ENCODE data around the gene FBP2. TPM values are rescaled to one million over a fixed set of nuclear protein-coding genes. Genes with fewer than 3 reads are reported as not detected.

The FBP2 gene
- total RNA-seq, 1 donor: not detected

DNA sequence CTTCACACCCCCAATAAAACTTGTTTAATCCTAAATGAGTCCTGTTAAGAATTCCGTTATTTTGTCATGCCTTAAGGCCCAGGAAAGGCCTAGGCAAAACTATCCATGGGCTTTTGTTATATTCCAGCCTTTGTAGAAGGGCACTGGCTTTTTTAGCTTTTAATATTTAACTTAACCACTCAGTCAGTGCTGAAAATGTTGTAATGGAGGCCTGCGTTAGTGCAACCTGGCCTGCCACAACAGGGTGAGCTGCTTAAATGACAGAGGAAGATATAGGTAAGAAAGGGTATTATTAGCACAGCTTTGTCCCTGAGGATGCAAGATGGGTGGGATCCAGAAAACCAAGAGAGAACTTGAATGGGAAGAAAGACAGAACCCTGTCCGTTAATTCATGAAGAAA lies 78.9 kb downstream of the FBP2 start:
- H2AFZ ChIP-seq (ENCODE audit: low read length): no peak overlapping the region
- no peaks in the 10 kb centered on the region for H3K9me3 ChIP-seq (ENCODE audit: low read depth, low read length)
- H3K79me2 ChIP-seq (ENCODE audit: insufficient read depth, low read length): no peaks in the 10 kb centered on the region
- no peaks in the 10 kb centered on the region for H3K36me3 ChIP-seq (ENCODE audit: insufficient read depth, low read length)
- no peak overlapping the region for H3K27ac ChIP-seq (ENCODE audit: low read depth, low read length)
- no peaks in the 10 kb centered on the region for H4K20me1 ChIP-seq (ENCODE audit: insufficient read depth, low read length)
- TF ChIP-seq, protein P1, sequence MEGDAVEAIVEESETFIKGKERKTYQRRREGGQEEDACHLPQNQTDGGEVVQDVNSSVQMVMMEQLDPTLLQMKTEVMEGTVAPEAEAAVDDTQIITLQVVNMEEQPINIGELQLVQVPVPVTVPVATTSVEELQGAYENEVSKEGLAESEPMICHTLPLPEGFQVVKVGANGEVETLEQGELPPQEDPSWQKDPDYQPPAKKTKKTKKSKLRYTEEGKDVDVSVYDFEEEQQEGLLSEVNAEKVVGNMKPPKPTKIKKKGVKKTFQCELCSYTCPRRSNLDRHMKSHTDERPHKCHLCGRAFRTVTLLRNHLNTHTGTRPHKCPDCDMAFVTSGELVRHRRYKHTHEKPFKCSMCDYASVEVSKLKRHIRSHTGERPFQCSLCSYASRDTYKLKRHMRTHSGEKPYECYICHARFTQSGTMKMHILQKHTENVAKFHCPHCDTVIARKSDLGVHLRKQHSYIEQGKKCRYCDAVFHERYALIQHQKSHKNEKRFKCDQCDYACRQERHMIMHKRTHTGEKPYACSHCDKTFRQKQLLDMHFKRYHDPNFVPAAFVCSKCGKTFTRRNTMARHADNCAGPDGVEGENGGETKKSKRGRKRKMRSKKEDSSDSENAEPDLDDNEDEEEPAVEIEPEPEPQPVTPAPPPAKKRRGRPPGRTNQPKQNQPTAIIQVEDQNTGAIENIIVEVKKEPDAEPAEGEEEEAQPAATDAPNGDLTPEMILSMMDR (IDR thresholded peaks at IDR 0.05; ENCODE audit: extremely low read depth, low read depth, low read length): no peak
- DNase-seq (ENCODE audit: insufficient read length, low spot score, missing footprints): no peak
- no peak overlapping the region for H3K4me3 ChIP-seq (ENCODE audit: insufficient read depth, low read length)
- H3K4me2 ChIP-seq (ENCODE audit: insufficient read depth, low read length): no peak overlapping the region
- no peaks in the 10 kb centered on the region for H3K27me3 ChIP-seq (ENCODE audit: insufficient read depth, low read length)
- no peaks in the 10 kb centered on the region for H3K4me1 ChIP-seq (ENCODE audit: insufficient read depth, low read length)

DNA sequence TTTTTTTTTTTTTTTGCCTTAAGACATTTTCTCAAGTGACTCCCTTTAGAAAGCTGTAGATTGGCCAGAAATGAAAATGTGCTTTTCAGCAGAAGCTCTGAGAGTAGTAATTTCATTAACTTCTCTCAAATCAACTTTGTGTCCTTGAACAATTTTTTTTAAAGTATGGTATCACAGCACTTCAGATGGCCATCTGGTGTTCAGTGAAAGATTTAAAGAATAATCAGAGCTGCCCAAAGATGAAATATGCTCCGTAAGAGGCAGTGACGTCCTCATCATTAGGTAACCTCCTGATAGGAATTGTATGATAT lies 81.7 kb downstream of the FBP2 start:
- no peak for DNase-seq (ENCODE audit: insufficient read length, low spot score, missing footprints)
- H3K9me3 ChIP-seq (ENCODE audit: low read depth, low read length): no peaks in the 10 kb centered on the region
- no peak overlapping the region for H3K4me2 ChIP-seq (ENCODE audit: insufficient read depth, low read length)
- H4K20me1 ChIP-seq (ENCODE audit: insufficient read depth, low read length): no peaks in the 10 kb centered on the region
- H3K27ac ChIP-seq (ENCODE audit: low read depth, low read length): no peak overlapping the region
- H3K27me3 ChIP-seq (ENCODE audit: insufficient read depth, low read length): no peaks in the 10 kb centered on the region
- TF ChIP-seq, protein P1 (IDR thresholded peaks at IDR 0.05; ENCODE audit: extremely low read depth, low read depth, low read length): no peak
- no peaks in the 10 kb centered on the region for H3K36me3 ChIP-seq (ENCODE audit: insufficient read depth, low read length)
- H3K79me2 ChIP-seq (ENCODE audit: insufficient read depth, low read length): no peaks in the 10 kb centered on the region
- no peak overlapping the region for H3K4me3 ChIP-seq (ENCODE audit: insufficient read depth, low read length)
- no peaks in the 10 kb centered on the region for H3K4me1 ChIP-seq (ENCODE audit: insufficient read depth, low read length)
- no peak overlapping the region for H2AFZ ChIP-seq (ENCODE audit: low read length)

DNA sequence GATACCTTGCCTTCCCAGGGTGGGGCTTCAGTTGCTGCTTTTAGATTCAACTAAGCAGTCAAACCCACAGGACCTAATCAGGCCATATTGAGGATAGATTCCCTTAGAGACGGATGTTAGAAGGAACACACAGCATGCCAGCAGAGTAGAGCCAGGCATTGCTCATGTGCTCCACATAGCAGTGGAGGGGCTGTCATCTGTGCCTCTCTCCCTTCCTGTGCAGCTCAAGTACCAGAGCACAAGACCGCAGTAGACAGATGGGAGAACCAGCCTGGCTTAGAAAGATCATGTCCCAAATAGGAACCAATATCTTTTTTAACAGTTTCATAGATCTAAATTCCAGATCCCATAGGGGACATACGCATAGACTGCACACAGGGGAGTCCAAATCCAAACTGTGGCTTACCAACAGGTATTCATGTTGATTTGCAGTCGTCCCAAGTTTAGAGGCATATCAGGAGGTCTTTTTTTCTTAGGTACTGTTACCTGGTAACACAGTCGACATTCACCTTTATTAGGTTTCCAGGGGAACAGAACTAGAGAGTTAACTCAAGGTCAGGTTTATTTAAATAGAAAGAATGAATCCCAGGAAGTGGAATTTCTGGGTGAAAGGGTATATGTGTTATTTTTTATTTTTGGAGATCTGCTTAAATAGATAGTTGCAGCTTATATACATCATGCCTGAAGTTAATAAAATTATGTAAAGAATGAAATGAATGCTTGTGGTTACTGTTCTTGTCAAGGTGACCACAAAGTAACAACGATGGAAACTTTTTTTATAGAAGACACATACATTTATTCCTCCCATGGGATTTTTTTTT lies 82.3 kb downstream of the FBP2 start:
- Histone ChIP-seq H3K79me2 (ENCODE audit: insufficient read depth, low read length) (no peaks in the 10 kb centered on the region), H3K9me3 (ENCODE audit: low read depth, low read length) (no peaks in the 10 kb centered on the region), H3K4me1 (ENCODE audit: insufficient read depth, low read length) (no peaks in the 10 kb centered on the region), H3K27ac (ENCODE audit: low read depth, low read length) (no peak overlapping the region), H3K4me3 (ENCODE audit: insufficient read depth, low read length) (no peak overlapping the region), H3K36me3 (ENCODE audit: insufficient read depth, low read length) (no peaks in the 10 kb centered on the region), H3K27me3 (ENCODE audit: insufficient read depth, low read length) (no peaks in the 10 kb centered on the region), H2AFZ (ENCODE audit: low read length) (no peak overlapping the region), H3K4me2 (ENCODE audit: insufficient read depth, low read length) (no peak overlapping the region), H4K20me1 (ENCODE audit: insufficient read depth, low read length) (no peaks in the 10 kb centered on the region)
- TF ChIP-seq, protein P1 (IDR thresholded peaks at IDR 0.05; ENCODE audit: extremely low read depth, low read depth, low read length): no peak
- no peak for DNase-seq (ENCODE audit: insufficient read length, low spot score, missing footprints)

Other genes with a start within 250 kb of the FBP2 start
- under 0.01 and 0.36 TPM in 2 replicates for gene PCAT7, start 38.7 kb downstream of the FBP2 start, total RNA-seq
- gene FBP1, start 45.7 kb upstream of the FBP2 start, total RNA-seq: 0.72 TPM in 1 of 2 replicates, not detected in the other
- 109 and 131 TPM in 2 replicates for gene AOPEP, start 132.9 kb upstream of the FBP2 start, total RNA-seq

Data from osteoblast (primary cell).